SK-N-SH (cell line): Measurements from ENCODE around the gene POLE3.

ENCODE experiments used
- YY1 ChIP-seq: IDR thresholded peaks from 2 replicates; pipeline ENCODE4 v1.4.0; 2012; ENCODE audit warnings: low read depth, mild to moderate bottlenecking
- TF ChIP-seq, protein P1 (sequence below): fragments of 200-600 bp; sonication (generic); IDR thresholded peaks from 2 replicates; pipeline ENCODE4 v1.6.1; 2017; ENCODE audit warnings: antibody characterized with exemption, mild to moderate bottlenecking, moderate library complexity
- TF ChIP-seq, protein P2 (sequence below): IDR thresholded peaks from 2 replicates; pipeline ENCODE4; 2012

DNA sequence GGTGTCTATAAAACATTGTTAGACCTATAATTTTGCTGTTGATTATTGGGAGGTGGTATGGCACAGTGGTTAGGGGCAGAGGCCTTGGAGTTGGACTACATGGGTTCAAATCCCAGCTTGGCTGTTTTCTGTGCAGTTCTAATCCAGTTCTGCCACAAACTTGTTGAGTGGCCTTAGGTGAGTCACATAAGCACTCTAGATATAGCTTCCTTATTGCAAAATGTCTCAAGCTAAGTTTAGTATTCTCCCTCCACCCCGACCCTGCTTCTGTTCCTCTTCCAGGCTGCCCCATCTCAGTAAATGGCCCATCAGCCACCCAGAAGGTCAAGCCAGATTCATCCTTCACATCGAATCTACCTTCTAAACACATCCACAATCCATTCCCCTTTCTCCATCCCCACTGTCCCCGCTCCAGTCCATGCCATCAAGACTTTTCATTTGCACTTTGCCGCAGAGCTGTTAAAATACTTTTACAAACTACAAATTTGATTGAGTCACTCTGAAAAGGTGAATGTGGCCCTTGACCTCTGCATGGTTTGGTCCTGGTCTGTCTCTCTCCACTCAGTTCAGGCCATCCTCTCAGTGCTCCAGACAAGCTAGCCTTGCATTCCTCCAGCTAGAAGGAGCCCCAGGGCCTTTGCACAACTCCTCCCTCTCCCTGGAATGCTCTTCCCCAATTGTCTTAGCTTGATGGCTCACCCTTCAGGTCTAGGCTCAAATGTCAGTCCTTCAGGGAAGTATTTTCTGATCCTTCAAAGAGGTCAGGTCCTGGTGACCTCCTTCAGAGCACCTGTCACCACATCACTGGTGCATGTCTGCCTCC, 23.7 kb downstream of the POLE3 start:
- TF ChIP-seq, protein P1, sequence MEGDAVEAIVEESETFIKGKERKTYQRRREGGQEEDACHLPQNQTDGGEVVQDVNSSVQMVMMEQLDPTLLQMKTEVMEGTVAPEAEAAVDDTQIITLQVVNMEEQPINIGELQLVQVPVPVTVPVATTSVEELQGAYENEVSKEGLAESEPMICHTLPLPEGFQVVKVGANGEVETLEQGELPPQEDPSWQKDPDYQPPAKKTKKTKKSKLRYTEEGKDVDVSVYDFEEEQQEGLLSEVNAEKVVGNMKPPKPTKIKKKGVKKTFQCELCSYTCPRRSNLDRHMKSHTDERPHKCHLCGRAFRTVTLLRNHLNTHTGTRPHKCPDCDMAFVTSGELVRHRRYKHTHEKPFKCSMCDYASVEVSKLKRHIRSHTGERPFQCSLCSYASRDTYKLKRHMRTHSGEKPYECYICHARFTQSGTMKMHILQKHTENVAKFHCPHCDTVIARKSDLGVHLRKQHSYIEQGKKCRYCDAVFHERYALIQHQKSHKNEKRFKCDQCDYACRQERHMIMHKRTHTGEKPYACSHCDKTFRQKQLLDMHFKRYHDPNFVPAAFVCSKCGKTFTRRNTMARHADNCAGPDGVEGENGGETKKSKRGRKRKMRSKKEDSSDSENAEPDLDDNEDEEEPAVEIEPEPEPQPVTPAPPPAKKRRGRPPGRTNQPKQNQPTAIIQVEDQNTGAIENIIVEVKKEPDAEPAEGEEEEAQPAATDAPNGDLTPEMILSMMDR = no peak
- no peak for TF ChIP-seq YY1
- TF ChIP-seq, protein P2, sequence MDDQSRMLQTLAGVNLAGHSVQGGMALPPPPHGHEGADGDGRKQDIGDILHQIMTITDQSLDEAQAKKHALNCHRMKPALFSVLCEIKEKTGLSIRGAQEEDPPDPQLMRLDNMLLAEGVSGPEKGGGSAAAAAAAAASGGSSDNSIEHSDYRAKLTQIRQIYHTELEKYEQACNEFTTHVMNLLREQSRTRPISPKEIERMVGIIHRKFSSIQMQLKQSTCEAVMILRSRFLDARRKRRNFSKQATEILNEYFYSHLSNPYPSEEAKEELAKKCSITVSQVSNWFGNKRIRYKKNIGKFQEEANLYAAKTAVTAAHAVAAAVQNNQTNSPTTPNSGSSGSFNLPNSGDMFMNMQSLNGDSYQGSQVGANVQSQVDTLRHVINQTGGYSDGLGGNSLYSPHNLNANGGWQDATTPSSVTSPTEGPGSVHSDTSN = no peak
